ENCODE results near the gene MYO3A. TPM values are rescaled to one million over a fixed set of nuclear protein-coding genes. Genes with fewer than 3 reads are reported as not detected.
A peak's percentile ranks its signal among the peaks of the same experiment; 100 is the strongest.
"Not testable (repeated sequence)": the region's sequence is repeated elsewhere in the genome, so short reads cannot be mapped to it uniquely, and the experiment has no call there.

The MYO3A gene
- polyA plus RNA-seq, 5 donors: 2.8 to 4.3 (median 4.1) TPM

- no peak for DNase-seq
These were observed 48.1 kb downstream of the MYO3A start for GRCh38 chr10:25982107-25982506.

- peak; percentile 31 to 46 for DNase-seq
These were observed 54.6 kb downstream of the MYO3A start for GRCh38 chr10:25988583-25988982.

DNA sequence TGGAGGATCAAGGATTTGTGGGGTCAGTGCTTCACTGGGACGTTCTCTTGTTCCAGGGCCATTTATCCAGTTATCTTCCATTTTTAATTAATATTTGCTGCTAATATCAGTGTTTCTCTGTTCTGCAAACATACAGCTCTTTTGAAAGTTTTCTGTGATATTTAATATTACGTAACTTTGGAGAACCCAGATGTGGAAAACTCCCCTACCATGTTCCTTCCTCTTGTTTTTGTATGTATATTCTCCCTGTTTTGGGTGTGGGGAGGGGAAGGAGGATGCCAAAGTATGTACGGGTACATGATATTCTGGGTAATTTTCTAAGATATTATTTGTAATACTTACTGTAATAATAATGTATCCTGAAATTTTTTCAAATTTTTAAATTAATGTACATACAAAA lies 55.9 kb downstream of the MYO3A start:
- DNase-seq: no peak

DNA sequence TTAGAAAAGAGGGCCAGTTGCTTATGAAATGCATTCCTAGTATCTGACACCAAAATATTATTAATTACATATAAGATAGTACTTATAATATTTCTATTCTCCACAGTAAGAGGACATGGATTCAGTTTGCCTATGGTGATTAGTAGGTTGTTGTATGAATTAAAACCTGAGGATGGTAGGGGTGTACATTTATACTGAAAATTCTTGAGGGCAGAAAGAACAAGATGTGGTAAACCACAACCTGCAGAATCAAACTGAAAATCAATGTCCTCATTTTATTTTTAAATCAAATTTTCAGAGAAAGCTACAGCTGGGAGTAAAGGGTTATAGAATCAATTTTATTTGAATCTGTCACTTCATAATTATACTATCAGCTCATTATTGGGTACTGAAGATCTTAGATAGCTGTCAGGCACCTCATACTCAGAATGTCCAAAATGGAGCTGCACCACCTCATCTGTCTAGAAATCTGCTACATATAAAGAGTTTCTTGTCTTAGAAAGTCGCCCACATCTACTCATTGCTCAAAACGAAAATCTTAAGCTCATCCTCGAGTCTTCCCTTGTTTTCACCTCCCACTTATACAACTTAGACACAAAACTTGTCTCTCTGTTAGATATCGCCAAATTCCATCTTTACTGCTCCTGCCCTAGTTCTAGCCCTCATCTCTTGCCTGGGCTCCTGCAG lies 65.4 kb downstream of the MYO3A start:
- DNase-seq: no peak

DNA sequence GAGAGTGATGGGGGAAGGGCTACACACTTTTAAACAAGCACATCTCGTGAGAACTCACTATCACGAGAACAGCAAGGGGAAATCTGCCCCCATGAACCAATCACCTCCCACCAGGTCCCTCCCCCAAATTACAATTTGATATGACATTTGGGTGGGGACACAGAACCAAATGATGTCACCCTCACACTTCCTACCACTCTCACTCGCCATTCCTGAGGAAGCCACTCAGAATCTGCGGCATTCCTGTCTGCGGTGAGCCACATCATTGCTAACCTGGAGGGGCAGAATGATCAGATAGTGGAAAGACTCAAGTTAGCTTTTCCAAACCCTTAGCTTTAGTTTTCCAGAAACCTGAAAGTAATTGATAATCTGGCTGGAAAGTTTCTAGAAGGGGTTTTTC lies 66.9 kb downstream of the MYO3A start:
- DNase-seq: no peak

DNA sequence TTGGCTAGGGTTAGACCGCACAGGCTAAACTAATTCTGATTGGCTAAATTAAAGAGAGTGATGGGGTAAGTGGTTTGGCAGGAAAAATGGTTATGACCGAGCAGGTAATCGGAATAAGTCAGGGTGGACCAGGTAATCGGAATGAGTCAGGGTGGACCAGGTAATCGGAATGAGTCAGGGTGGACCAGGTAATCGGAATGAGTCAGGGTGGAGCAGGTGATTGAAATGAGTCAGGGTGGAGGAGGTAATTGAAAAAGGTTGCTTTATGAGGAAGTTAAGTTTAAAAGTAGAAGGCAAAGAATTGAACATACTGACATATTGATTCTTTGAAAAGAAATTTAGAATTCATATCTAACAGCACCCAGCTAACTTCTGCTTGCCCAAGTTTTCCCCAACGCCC lies 68.4 kb downstream of the MYO3A start:
- not testable (repeated sequence) for DNase-seq

GRCh38 chr10:26015092-26015491 lies 81.1 kb downstream of the MYO3A start:
- DNase-seq: no peak

DNA sequence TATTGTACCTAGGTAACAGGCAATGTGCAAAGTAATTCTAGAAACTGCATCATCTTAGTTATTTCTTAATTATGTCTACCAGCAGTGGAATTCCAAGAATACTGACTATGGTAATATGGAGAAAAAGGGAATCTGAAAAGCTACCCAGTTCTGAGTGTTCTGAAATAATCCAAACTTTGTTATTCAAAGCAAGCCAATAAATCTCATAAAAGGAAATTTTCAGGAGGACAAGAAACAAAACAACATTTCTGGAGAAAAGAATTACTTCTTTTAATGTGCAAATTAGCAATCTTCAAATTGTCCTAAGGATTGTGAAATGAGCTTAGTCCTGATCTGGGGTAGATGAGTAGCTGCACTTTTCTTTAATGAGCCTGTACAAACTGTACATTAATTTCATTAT lies 88.8 kb downstream of the MYO3A start:
- no peak for DNase-seq

DNA sequence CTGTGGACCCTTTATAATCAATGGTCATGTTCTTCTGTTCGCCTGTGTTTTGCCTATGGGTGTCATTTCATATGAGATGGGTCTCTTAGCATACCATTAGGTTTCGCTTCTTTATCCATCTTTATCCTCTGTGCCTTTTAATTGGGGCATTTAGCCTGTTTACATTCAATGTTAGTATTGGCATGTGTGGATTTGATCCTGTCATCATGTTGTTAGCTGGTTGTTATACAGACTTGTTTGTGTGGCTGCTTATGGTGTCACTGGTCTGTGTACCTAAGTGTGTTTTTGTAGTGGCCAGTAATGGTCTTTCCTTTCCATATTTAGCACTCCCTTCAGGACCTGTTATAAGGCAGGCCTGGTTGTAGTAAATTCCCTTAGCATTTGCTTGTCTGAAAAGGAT lies 90.3 kb downstream of the MYO3A start:
- no peak for DNase-seq

DNA sequence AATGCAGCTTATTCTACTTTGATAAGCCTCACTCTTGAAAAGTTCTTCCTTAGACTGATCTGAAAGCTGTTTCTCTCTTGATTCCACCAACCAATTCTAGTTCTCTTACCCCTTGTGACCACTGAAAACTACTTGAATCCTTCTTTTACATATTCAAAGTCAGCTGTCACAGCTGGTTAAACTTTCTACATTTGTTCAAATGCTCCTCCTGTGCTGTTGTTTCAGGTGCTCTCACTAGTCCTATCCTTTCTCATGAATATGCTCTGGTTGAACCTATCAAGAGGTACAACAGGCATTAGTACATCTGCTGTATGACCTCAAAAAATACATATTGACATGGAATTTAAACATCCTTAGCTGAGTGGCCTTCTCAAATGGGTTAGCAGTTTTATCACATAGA lies 91.5 kb downstream of the MYO3A start:
- DNase-seq: no peak

- no peak for DNase-seq
These were observed 95.8 kb downstream of the MYO3A start for GRCh38 chr10:26029858-26030257.

DNA sequence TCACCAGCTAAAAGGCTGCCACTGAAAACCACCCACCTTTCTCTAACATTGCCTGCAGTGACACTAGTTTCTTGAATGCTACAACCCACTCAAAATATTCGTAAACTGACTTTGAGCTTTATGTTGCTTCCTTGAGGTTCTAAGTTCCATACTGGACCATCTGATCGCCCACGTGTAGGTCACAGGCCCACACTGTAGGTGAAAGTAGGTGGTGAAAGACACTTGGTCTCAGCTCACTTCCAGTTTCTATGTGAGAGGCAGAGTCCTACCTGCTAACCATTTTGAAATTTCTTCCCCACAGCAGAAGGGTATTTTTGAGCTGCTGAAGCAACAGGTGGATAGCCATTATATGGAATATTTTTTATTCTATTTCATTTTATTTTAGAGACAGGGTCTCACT lies 97.3 kb downstream of the MYO3A start:
- DNase-seq: no peak

DNA sequence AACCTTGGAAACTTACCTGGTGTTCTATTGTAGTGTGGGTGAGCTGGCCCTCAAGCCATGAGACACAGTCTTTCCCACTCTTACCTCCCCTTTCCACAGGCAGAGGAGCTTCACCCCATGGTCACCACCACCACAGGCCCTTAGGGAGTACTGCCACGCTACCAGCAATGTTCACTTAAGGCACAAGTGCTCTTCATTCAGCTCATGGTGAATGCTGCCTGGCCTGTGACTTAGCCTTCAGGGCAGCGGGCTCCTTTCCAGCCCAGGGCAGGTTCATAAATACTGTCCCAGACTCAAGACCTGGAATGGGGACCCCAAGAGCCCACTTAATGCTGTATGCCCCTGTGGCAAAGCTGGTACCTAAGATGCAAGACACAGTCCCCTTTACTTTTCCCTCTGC lies 109.4 kb downstream of the MYO3A start:
- DNase-seq: no peak

DNA sequence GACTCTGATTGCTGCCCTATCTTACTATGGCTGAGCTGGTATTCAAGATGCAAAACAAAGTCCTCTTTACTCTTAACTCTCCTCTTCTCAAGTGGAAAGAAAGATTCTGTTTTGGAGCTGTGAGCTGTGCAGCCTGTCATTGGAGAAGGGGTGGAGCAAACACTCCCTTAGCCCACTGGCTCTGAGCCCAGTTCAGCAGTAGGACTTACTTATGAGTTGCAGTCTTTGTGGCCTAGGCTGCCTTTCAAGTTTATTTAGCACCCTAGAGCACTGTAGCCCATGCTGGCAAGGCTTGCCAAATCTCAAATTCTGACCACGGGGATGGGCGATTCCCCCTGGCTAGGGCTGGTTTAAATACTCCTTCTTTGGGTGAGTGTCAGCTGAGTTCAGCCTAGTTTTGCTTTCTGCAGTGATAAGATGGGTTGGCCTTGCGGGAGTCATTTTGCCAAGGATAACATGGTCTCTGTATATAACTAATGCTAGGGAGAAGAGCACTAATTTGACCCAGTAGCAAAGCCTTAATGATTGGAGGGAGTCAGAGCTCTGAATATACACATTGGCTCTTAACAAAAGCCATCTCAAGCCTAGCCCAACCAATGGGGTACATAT lies 110.2 kb downstream of the MYO3A start:
- peak; percentile 59 to 61 for DNase-seq

- no peak for DNase-seq
These were observed 112.2 kb downstream of the MYO3A start for GRCh38 chr10:26046073-26046700.

GRCh38 chr10:26048756-26049155 lies 114.7 kb downstream of the MYO3A start:
- no peak for DNase-seq

DNA sequence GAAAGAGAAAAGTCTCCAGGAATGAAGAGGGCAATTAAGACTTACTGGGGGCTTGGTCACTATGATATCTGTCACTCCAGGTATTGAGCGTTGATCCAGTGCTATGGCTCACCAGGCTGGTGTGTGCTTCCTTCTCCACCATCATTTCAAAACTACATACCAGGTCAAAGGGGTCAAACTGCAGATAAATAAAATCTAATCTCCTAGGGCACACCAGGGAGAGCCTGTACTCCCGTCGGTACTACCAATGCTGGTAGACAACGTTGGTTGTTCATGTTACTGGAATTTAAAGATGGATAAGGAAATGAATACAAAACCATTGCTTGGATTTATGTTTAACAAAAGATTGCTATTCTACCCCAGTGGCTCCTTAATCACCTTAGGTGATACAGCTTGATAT lies 118.3 kb downstream of the MYO3A start:
- no peak for DNase-seq

DNA sequence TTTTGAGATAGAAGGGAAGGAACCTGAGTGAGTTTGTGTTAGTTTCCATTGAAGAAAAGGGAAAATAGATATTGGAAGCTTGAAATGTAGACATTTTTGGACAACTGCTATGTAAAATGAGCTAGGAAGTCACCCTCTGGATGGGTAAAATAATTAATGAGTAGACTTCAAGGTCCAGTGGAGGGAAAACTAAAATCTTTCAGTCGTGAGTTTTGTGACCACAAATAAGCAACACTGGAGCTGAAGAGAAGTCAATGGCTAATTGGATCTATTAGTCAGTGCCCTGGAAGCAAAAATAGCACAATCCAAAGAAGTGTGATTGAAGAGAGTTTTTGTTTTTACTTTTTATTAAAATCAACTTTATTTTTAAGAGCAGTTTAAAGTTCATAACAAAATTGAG lies 123.4 kb downstream of the MYO3A start:
- DNase-seq: no peak

DNA sequence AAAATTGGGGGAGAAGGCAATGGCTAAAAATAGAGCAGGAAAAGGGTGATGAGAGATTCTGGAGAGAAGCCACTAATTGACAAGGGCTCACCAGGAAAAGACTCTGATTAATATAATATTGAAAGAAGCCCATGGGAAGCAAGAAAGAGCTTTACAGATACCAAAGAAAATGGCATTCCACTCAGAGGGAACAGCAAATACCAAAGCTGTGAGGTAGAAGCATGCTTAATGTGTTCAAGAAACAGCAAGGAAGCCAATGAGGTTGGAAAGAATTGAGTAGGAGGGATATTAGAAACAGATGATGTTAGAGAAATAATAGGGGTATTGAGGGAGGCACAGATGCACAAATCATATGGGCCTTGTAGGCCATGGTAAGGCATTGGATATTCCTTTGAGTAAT lies 130.1 kb downstream of the MYO3A start:
- DNase-seq: no peak

- DNase-seq: no peak
These were observed 133.7 kb downstream of the MYO3A start for GRCh38 chr10:26067680-26068079.

DNA sequence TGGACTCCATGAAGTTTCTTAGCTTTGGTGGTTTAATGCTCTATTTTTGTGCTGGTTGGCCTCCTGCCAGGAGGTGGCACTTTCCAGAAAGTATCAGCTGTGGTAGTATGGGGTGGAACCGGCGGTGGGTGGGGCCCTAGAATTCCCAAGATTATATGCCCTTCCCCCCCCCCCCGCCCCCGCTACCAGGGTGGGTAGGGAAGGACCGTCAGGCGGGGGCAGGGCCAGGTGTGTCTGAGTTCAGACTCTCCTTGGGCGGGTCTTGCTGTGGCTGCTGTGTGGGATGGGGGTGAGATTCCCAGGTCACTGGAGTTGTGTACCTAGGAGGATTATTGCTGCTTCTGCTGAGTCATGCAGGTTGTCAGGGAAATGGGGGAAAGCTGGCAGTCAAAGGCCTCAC lies 146.9 kb downstream of the MYO3A start:
- not testable (repeated sequence) for DNase-seq

- DNase-seq: no peak
These were observed 147.4 kb downstream of the MYO3A start for GRCh38 chr10:26081459-26081858.

GRCh38 chr10:26085549-26085948 lies 151.5 kb downstream of the MYO3A start:
- DNase-seq: no peak

DNA sequence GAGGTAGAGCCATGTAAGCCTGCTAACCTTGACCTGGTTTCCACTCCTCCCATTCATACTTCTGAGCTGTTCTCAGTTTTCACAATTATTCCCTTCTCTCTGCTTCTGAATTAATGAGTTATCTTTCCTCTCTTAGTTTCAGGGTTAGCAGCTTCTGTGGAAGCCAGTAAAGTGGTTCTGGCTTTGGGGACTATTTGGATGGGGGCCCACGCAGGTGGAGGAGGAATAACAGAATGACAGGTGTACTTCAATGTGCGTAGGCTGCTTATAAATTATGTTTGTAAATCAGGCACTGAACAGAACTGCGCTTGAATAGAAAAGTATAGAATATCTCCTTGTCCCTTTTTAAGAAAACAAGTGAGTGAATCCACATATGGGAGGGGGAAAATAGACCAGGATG lies 153.6 kb downstream of the MYO3A start:
- no peak for DNase-seq
